Skeletal muscle tissue (tissue), 4 donors: ENCODE data around the gene KNDC1. TPM values are rescaled to one million over a fixed set of nuclear protein-coding genes. Genes with fewer than 3 reads are reported as not detected.

Source experiments
- H3K27ac ChIP-seq: one replicate; pipeline ENCODE4 v1.7.0; 2013; ENCODE audit warnings: mild to moderate bottlenecking, low read depth, low read length, inconsistent platforms
- H3K27me3 ChIP-seq, 3 donors: one replicate each; pipeline ENCODE4 v1.7.0; 2013; ENCODE audit warnings: low read length in 3 of 3; ENCODE audit not compliant: control insufficient read depth in 3 of 3, insufficient read depth in 3 of 3
- H3K36me3 ChIP-seq, 3 donors: one replicate each; pipeline ENCODE4 v1.7.0; 2013; ENCODE audit warnings: low read length in 3 of 3; ENCODE audit not compliant: control insufficient read depth in 3 of 3, insufficient read depth in 3 of 3
- H3K4me1 ChIP-seq, 3 donors: one replicate each; pipeline ENCODE4 v1.7.0; 2013; ENCODE audit warnings: low read length in 3 of 3, mild to moderate bottlenecking in 3 of 3; ENCODE audit not compliant: control insufficient read depth in 3 of 3, insufficient read depth in 3 of 3
- H3K4me3 ChIP-seq, 3 donors: one replicate each; pipeline ENCODE4 v1.7.0; 2013; ENCODE audit warnings: low read length in 3 of 3
- H3K9ac ChIP-seq, 3 donors: one replicate each; pipeline ENCODE4 v1.7.0; 2013; ENCODE audit warnings: low read length in 3 of 3, mild to moderate bottlenecking in 3 of 3, moderate library complexity in 2 of 3, low read depth in 1 of 3
- H3K9me3 ChIP-seq, 3 donors: one replicate each; pipeline ENCODE4 v1.7.0; 2013; ENCODE audit warnings: low read length in 3 of 3; ENCODE audit not compliant: control insufficient read depth in 3 of 3
- total RNA-seq: library from RNA; depleted of rRNA; stranded (reverse); fragments of >200 nt; gene quantifications from one replicate; pipeline ENCODE4 v1.2.3, GENCODE V29; 2014
- donor health status: Osteomylitis.

Gene KNDC1
- total RNA-seq, 1 donor from 2014 or later: 0.52 TPM

- Histone ChIP-seq H3K9me3 (no peaks in the 10 kb centered on the region), H3K27me3 (peaks cover 73 to 85% (median 84%) of the 10 kb centered on the region in 3 donors), H3K4me3 (no peak overlapping the region)
These were observed 85.6 kb downstream of the KNDC1 start for GRCh38 chr10:133245439-133246235.

GRCh38 chr10:133246236-133246626 is 86.2 kb downstream of the KNDC1 start:
- Histone ChIP-seq H3K36me3 (no peaks in the 10 kb centered on the region), H3K27me3 (peaks cover 68 to 83% (median 79%) of the 10 kb centered on the region in 3 donors)

More at GRCh38 chr10:133245439-133246235, 85.6 kb downstream of the KNDC1 start:
- Histone ChIP-seq H3K9ac (no peak overlapping the region), H3K4me1 (no peaks in the 10 kb centered on the region), H3K27ac (no peak overlapping the region), H3K36me3 (no peaks in the 10 kb centered on the region)

GRCh38 chr10:133247681-133248333 is 87.8 kb downstream of the KNDC1 start:
- no peak overlapping the region for H3K4me3 ChIP-seq
- no peaks in the 10 kb centered on the region for H3K9me3 ChIP-seq
- H3K36me3 ChIP-seq: no peaks in the 10 kb centered on the region
- peaks cover 59 to 82% (median 68%) of the 10 kb centered on the region in 3 donors for H3K27me3 ChIP-seq
- H3K9ac ChIP-seq: no peak overlapping the region
- no peak overlapping the region for H3K27ac ChIP-seq
- H3K4me1 ChIP-seq: no peaks in the 10 kb centered on the region

More at GRCh38 chr10:133246236-133246626, 86.2 kb downstream of the KNDC1 start:
- H3K4me3 ChIP-seq: no peak overlapping the region
- no peaks in the 10 kb centered on the region for H3K9me3 ChIP-seq
- no peak overlapping the region for H3K27ac ChIP-seq
- no peaks in the 10 kb centered on the region for H3K4me1 ChIP-seq
- no peak overlapping the region for H3K9ac ChIP-seq

GRCh38 chr10:133248334-133248715 is 88.3 kb downstream of the KNDC1 start:
- no peaks in the 10 kb centered on the region for H3K4me1 ChIP-seq
- H3K36me3 ChIP-seq: no peaks in the 10 kb centered on the region
- H3K27ac ChIP-seq: no peak overlapping the region
- H3K9ac ChIP-seq: no peak overlapping the region
- no peak overlapping the region for H3K4me3 ChIP-seq
- H3K9me3 ChIP-seq: no peaks in the 10 kb centered on the region
- peaks cover 53 to 78% (median 62%) of the 10 kb centered on the region in 3 donors for H3K27me3 ChIP-seq

- H3K9ac ChIP-seq: no peak overlapping the region
- no peaks in the 10 kb centered on the region for H3K9me3 ChIP-seq
- H3K4me3 ChIP-seq: no peak overlapping the region
- H3K36me3 ChIP-seq: no peaks in the 10 kb centered on the region
- H3K27me3 ChIP-seq: peaks cover 45 to 70% (median 56%) of the 10 kb centered on the region in 3 donors
- no peaks in the 10 kb centered on the region for H3K4me1 ChIP-seq
- no peak overlapping the region for H3K27ac ChIP-seq
These were observed 89.2 kb downstream of the KNDC1 start for GRCh38 chr10:133249094-133249780.

- Histone ChIP-seq H3K36me3 (no peaks in the 10 kb centered on the region), H3K27me3 (peaks cover 39 to 62% (median 49%) of the 10 kb centered on the region in 3 donors), H3K9ac (no peak overlapping the region), H3K4me1 (no peaks in the 10 kb centered on the region), H3K4me3 (no peak overlapping the region), H3K27ac (no peak overlapping the region), H3K9me3 (no peaks in the 10 kb centered on the region)
These were observed 90.1 kb downstream of the KNDC1 start for GRCh38 chr10:133249975-133250754.

GRCh38 chr10:133251388-133252222 is 91.6 kb downstream of the KNDC1 start:
- peaks cover 30 to 49% (median 37%) of the 10 kb centered on the region in 3 donors for H3K27me3 ChIP-seq
- H3K9me3 ChIP-seq: no peaks in the 10 kb centered on the region
- H3K4me1 ChIP-seq: no peaks in the 10 kb centered on the region
- no peak overlapping the region for H3K4me3 ChIP-seq
- no peaks in the 10 kb centered on the region for H3K36me3 ChIP-seq
- no peak overlapping the region for H3K9ac ChIP-seq
- H3K27ac ChIP-seq: no peak overlapping the region

GRCh38 chr10:133252223-133252552 is 92.2 kb downstream of the KNDC1 start:
- Histone ChIP-seq H3K27ac (no peak overlapping the region), H3K4me3 (no peak overlapping the region), H3K9ac (no peak overlapping the region), H3K36me3 (no peaks in the 10 kb centered on the region), H3K27me3 (peaks cover 28 to 45% (median 32%) of the 10 kb centered on the region in 3 donors), H3K9me3 (no peaks in the 10 kb centered on the region), H3K4me1 (peaks cover 0 to under 1% (median 0%) of the 10 kb centered on the region in 3 donors)
